ENCODE measurements around the gene ABI3BP. TPM values are rescaled to one million over a fixed set of nuclear protein-coding genes. Genes with fewer than 3 reads are reported as not detected.

ABI3BP gene
- total RNA-seq, 1 experiment from 2014 or later, result 0.58 TPM

DNA sequence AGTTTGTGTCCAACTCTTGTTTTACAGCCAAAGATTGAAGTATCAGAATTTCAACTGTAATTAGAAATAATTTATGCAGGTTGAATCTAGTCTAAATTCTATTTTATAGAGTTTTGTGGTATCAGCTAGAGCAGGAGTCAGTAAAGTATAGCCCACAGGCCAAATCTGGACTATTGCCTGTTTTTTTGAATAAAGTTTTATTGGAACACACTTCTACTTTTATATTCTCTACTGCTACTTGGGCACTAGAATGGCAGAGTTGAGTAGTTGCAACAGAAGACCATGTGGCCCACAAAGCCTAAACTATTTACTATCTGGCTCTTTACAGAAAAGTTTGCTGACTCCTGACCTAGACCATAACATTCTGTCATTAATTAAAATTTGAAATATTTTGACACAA is 247.6 kb downstream of the ABI3BP start:
- in situ Hi-C loops (cut with HindIII; ENCODE audit: low pct_unique_long_range_greater_than_20kb, low sequenced_read_pairs), result no loop called here
- DNase-seq (ENCODE audit: low read depth, low spot score), result no peak

DNA sequence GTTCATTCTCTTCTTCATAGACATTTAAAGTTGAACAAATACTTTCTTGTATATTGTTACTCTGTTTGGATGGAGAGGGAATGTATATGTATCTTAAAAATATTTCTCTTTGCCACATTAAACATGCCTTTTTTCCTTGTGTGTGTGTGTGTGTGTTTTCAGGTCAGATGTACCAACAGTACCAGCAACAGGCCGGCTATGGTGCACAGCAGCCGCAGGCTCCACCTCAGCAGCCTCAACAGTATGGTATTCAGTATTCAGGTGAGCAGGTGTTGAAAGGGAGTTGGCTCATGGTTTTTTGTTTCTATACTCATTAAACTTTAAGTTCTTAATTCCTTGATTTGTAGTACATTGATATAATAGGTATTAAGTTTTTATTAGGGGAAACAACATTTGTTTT is 248.6 kb downstream of the ABI3BP start:
- in situ Hi-C loops (cut with HindIII; ENCODE audit: low pct_unique_long_range_greater_than_20kb, low sequenced_read_pairs), result no loop called here

GRCh38 chr3:100743535-100743934 is 249.7 kb downstream of the ABI3BP start:
- in situ Hi-C loops (cut with HindIII; ENCODE audit: low pct_unique_long_range_greater_than_20kb, low sequenced_read_pairs), result no loop called here
- no peak for DNase-seq (ENCODE audit: low read depth, low spot score)

More for the DNA sequence above, 248.6 kb downstream of the ABI3BP start:
- DNase-seq (ENCODE audit: low read depth, low spot score), result no peak

DNA sequence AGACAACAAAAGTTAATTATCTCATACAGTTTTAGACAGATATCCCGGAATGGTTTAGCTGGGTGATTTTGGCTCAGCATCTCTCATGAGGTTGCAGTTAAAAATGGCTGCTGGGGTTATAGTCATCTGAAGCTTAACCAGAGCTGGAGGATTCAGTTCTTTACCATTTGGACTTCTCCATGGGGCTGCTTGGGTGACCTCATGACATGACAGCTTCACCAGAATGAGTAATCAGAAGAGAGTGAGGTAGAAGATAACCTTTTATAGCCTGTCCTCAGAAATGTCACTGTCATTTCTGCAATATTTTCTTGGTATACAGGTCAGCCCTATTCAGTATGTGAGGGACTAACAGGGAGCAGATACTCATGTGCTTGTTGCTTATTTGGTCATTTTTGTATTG is 253.0 kb downstream of the ABI3BP start:
- DNase-seq (ENCODE audit: low read depth, low spot score), result no peak
- in situ Hi-C loops (cut with HindIII; ENCODE audit: low pct_unique_long_range_greater_than_20kb, low sequenced_read_pairs), result no loop called here

DNA sequence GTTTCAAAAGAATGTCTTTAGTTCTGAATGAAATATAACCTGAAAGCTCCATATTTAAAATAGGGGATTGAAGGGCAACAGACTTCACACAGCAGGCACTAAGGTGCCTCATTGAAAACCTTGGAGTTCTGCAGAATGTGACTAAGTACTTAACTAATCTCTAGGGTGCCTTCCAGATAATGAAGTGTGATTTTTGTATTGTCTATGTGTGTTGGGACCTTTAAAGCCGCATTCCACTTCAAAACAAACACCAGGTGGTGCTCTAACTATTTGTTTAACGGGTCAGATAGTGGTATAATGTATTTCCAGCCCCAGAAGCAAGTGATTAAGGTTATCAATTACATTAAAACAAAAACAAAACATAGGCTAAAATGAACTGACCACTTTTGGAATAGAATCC is 255.9 kb downstream of the ABI3BP start:
- DNase-seq (ENCODE audit: low read depth, low spot score), result peak; percentile 27
- in situ Hi-C loops (cut with HindIII; ENCODE audit: low pct_unique_long_range_greater_than_20kb, low sequenced_read_pairs), result no loop called here

DNA sequence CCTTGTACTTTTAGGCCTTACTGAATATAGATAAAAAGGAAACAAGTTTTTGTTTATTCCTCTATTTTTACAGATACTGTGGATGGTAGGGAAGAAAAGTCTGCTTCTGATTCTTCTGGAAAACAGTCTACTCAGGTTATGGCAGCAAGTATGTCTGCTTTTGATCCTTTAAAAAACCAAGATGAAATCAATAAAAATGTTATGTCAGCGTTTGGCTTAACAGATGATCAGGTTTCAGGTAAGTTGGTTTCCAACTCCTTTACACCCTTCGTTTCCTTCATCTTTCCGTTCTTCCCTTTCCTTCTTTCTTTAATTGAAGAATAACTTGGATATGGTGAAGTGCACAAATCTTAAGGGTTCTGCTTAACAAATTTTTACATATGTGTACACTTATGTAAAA is 260.8 kb downstream of the ABI3BP start:
- DNase-seq (ENCODE audit: low read depth, low spot score), result no peak
- in situ Hi-C loops (cut with HindIII; ENCODE audit: low pct_unique_long_range_greater_than_20kb, low sequenced_read_pairs), result no loop called here

DNA sequence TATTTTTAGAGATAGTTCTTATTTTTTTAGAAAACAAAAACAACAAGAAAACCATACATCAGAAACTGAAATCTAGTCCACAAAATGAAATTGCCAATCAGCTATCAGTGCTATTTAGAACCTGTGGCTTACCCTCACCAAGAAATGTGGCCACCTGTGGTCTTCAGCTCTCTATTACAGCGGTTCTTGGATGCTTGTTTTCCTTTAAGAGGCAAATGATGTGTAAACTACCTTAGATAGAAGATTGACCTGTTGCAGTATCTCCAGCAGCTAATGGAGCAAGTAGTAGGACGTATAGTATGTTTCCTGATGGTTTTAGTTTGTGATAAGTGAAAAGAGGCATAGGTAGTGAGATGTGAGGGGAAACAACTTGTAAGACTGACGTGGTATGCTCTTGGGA is 262.7 kb downstream of the ABI3BP start:
- DNase-seq (ENCODE audit: low read depth, low spot score), result no peak
- in situ Hi-C loops (cut with HindIII; ENCODE audit: low pct_unique_long_range_greater_than_20kb, low sequenced_read_pairs), result no loop called here

GRCh38 chr3:100726706-100727105 is 266.5 kb downstream of the ABI3BP start:
- DNase-seq (ENCODE audit: low read depth, low spot score), result no peak
- in situ Hi-C loops (cut with HindIII; ENCODE audit: low pct_unique_long_range_greater_than_20kb, low sequenced_read_pairs), result no loop called here

- DNase-seq (ENCODE audit: low read depth, low spot score), result peak; percentile 16
- in situ Hi-C loops (cut with HindIII; ENCODE audit: low pct_unique_long_range_greater_than_20kb, low sequenced_read_pairs), result no loop called here
Measured at GRCh38 chr3:100725935-100726513, 267.2 kb downstream of the ABI3BP start.

- DNase-seq (ENCODE audit: low read depth, low spot score), result no peak
- in situ Hi-C loops (cut with HindIII; ENCODE audit: low pct_unique_long_range_greater_than_20kb, low sequenced_read_pairs), result no loop called here
Measured at GRCh38 chr3:100720426-100720825, 272.8 kb downstream of the ABI3BP start.

- no peak for DNase-seq (ENCODE audit: low read depth, low spot score)
- in situ Hi-C loops (cut with HindIII; ENCODE audit: low pct_unique_long_range_greater_than_20kb, low sequenced_read_pairs), result no loop called here
Measured at GRCh38 chr3:100719136-100719535, 274.1 kb downstream of the ABI3BP start.

DNA sequence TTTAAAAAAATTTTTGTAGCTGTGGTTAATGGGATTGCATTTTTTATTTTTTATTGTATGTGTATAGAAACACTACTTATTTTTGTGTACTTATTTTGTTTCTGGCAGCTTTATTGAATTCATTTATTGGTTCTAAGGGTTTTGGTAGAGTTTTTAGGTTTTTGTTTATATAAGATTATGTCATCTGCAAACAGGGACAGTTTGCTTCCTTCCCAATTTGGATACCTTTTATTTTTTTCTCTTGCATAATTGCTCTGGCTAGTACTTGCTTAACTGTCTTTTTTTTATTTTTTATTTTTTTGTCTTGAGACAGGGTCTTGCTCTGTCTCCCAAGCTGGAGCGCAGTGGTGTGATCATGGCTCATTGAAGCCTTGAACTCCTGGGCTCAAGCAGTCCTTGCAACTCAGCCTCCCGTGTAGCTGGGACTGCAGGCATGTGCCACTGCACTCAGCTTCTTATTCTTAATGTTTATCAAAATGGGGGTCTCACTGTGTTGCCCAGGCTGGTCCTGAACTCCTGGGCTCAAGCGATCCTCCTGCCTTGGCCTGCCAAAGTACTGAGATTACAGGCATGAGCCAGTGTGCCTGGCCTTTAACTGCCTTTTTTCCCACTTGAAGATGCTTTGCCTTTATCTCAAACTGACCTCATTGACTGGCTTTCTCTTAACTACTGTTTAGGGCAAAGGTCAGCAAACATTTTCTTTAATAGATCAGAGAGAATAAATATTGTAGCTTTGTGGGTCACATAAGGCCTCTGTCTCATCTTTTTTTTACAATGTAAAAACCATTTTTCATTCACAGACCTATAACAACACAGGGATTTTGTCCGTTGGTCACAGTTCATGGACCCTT is 275.4 kb downstream of the ABI3BP start:
- in situ Hi-C loops (cut with HindIII; ENCODE audit: low pct_unique_long_range_greater_than_20kb, low sequenced_read_pairs), result no loop called here
- no peak for DNase-seq (ENCODE audit: low read depth, low spot score)

DNA sequence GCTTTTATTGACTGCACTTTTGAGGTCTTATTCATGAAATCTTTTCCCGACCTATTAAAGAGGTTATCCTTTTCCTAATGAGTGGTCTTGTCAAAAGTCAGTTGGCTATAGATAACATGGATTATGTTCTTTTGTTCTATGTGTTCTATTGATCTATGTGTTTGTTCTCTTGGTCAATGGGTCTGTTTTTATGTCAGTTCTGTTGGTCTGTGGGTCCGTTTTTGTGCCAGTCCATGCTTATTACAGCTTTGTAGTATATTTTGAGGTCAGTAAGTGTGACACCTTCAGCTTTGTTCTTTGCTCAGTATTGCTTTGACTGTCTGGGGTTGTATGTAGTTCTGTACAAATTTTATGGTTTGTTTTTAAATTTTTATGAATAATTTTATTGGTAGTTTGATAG is 276.2 kb downstream of the ABI3BP start:
- in situ Hi-C loops (cut with HindIII; ENCODE audit: low pct_unique_long_range_greater_than_20kb, low sequenced_read_pairs), result no loop called here
- DNase-seq (ENCODE audit: low read depth, low spot score), result no peak

GRCh38 chr3:100715176-100715575 is 278.0 kb downstream of the ABI3BP start:
- in situ Hi-C loops (cut with HindIII; ENCODE audit: low pct_unique_long_range_greater_than_20kb, low sequenced_read_pairs), result no loop called here
- no peak for DNase-seq (ENCODE audit: low read depth, low spot score)

- DNase-seq (ENCODE audit: low read depth, low spot score), result peak; percentile 76
- in situ Hi-C loops (cut with HindIII; ENCODE audit: low pct_unique_long_range_greater_than_20kb, low sequenced_read_pairs), result no loop called here
Measured at GRCh38 chr3:100710261-100710968, 282.8 kb downstream of the ABI3BP start.

DNA sequence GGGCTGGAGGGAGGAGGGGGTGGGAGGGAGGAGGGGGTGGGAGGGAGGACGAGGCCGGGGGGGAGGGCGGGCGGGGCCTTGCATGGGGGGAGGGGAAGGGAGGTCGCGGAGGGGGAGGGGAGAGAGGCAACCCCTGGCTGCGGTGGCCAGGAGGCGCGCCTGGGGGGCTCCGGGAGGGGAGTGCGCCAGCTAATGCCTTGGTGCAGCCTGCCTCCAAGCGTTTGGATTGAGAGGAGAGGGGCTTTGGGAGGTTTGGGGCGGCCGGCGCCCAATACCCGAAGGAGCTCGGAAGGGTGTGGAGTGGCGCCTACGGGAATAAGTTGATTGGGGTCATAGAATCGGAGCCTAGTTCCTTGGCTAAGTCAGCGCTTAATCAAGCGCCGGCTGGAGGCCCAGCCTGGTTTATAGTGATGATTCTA is 283.4 kb downstream of the ABI3BP start:
- in situ Hi-C loops (cut with HindIII; ENCODE audit: low pct_unique_long_range_greater_than_20kb, low sequenced_read_pairs), result no loop called here

DNA sequence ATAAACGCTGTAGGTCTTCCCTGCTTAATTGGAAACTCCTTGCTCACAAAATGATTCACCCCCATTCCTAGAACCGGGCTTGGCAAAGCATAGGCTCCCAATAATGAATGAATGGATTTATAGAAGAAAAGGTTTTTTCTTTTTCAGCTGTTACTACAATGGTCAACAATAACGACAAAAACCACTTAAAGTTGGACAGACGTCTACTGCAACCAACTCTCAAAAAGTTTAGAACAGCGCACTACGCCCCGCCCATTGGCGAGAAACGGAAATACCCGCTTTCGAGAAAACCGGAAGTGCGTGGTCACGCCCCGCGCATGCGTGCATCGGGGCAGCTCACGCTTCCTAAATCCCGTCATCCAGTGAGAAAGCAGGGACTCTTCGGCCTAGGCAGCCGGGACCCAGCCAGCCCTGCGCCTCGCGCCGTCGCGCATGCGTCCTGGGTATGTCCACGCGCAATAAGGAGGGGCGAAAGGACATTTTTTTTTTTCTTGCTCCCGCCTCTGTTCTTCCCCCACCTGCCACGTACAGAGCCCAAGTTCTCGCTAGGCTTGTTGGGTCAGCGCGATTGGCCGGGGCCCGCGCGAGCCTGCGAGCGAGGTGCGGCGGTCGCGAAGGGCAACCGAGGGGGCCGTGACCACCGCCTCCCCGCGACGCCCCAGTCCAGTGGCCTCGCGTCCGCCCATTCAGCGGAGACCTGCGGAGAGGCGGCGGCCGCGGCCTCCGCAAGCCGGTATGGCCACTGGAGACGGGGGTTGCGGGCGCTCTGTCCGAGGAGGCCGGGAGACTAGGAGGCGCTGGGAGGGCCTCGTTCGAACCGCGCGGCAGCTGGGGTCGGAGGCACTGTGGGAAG is 284.0 kb downstream of the ABI3BP start, which contains the start of gene TFG:
Gene TFG, plus strand, starts transcription at position 506 of the 853 bp plus-strand sequence. CDS start 4,192 bp downstream, outside the sequence.
- in situ Hi-C loops (cut with HindIII; ENCODE audit: low pct_unique_long_range_greater_than_20kb, low sequenced_read_pairs), result no loop called here
- peak; percentile 99 for DNase-seq (ENCODE audit: low read depth, low spot score)

More for the DNA sequence above, 283.4 kb downstream of the ABI3BP start:
- peak; percentile 26 for DNase-seq (ENCODE audit: low read depth, low spot score)

DNA sequence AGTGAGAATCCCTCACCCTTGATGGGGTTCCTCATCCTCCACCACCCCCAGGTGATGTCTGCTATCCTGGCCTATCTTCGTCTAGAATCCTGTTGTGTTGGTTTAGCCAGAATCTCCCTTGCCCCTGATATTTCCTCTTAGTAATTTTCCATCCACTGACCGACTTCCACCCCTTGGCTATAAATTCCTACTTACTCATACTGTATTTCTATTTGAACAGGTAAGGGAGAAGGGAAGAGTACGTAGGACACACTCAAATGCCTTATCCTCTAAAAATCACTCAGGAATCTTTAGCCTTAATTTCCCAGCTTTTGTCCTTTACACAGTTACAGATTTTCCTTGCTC is 284.6 kb downstream of the ABI3BP start:
- in situ Hi-C loops (cut with HindIII; ENCODE audit: low pct_unique_long_range_greater_than_20kb, low sequenced_read_pairs), result no loop called here
- DNase-seq (ENCODE audit: low read depth, low spot score), result no peak

All from SK-MEL-5 (cell line).